Smooth muscle cell (in vitro differentiated cells): ENCODE results near the gene GRK5. TPM values are rescaled to one million over a fixed set of nuclear protein-coding genes. Genes with fewer than 3 reads are reported as not detected.

ENCODE experiments used
- DNase-seq: peaks from one replicate; lab custom pipeline; 2025; ENCODE audit not compliant: unreplicated experiment; lab: John Stamatoyannopoulos, UW
- H2AFZ ChIP-seq: fragments of 200-600 bp; sonication (generic); 2 replicates; pipeline ENCODE4 v1.6.0; 2016; ENCODE audit warnings: antibody characterized with exemption, low read depth, mild to moderate bottlenecking
- H3F3A ChIP-seq: fragments of 200-600 bp; sonication (generic); 2 replicates; pipeline ENCODE4 v1.6.0; 2017; ENCODE audit warnings: antibody characterized with exemption, low read depth
- H3K27ac ChIP-seq: fragments of 200-600 bp; sonication (generic); 2 replicates; pipeline ENCODE4 v1.5.1; 2016; ENCODE audit warnings: low read depth, mild to moderate bottlenecking
- H3K27me3 ChIP-seq: fragments of 200-600 bp; sonication (generic); 2 replicates; pipeline ENCODE4 v1.6.1; 2016; ENCODE audit warnings: low read depth, mild to moderate bottlenecking
- H3K36me3 ChIP-seq: fragments of 200-600 bp; sonication (generic); 2 replicates; pipeline ENCODE4 v1.5.1; 2016; ENCODE audit warnings: low read depth
- H3K4me1 ChIP-seq: fragments of 200-600 bp; sonication (generic); 2 replicates; pipeline ENCODE4 v1.5.1; 2016; ENCODE audit warnings: low read depth
- H3K4me2 ChIP-seq: fragments of 200-600 bp; sonication (generic); 2 replicates; pipeline ENCODE4 v1.6.0; 2016; ENCODE audit warnings: mild to moderate bottlenecking
- H3K4me3 ChIP-seq: fragments of 200-600 bp; sonication (generic); 2 replicates; pipeline ENCODE4 v1.5.1; 2016; ENCODE audit warnings: mild to moderate bottlenecking
- H3K79me2 ChIP-seq: fragments of 200-600 bp; sonication (generic); 2 replicates; pipeline ENCODE4 v1.6.0; 2016; ENCODE audit warnings: low read depth, mild to moderate bottlenecking
- H3K9ac ChIP-seq: fragments of 200-600 bp; sonication (generic); 2 replicates; pipeline ENCODE4 v1.6.0; 2016; ENCODE audit warnings: low read depth
- H3K9me3 ChIP-seq: fragments of 200-600 bp; sonication (generic); replicated peaks from 2 replicates; pipeline ENCODE4 v1.5.1; 2016; ENCODE audit warnings: low read depth
- H4K20me1 ChIP-seq: fragments of 200-600 bp; sonication (generic); 2 replicates; pipeline ENCODE4 v1.6.0; 2016; ENCODE audit warnings: low read depth
- CTCF ChIP-seq: fragments of 200-600 bp; sonication (generic); IDR thresholded peaks from 2 replicates; pipeline ENCODE4 v1.5.1; 2017; ENCODE audit warnings: borderline replicate concordance, mild to moderate bottlenecking, antibody characterized with exemption; ENCODE audit not compliant: insufficient read depth, poor library complexity, severe bottlenecking
- WGBS: methylation state at CpG from one replicate; pipeline ENCODE4 v1.1.7; 2016; ENCODE audit warnings: low lambda C conversion rate; 5-methylcytosine and 5-hydroxymethylcytosine counted together
- polyA plus RNA-seq: library from polyadenylated mRNA; unstranded; fragments of >200 nt; fragmentation: Nextera tagmentation; extraction: Ambion mirVana; gene quantifications from 2 replicates; pipeline ENCODE4 v1.2.1, GENCODE V29; 2016
- total RNA-seq: library from RNA; depleted of rRNA; stranded (reverse); fragments of >200 nt; gene quantifications from 2 replicates; pipeline ENCODE4 v1.2.3, GENCODE V29; 2014

Gene GRK5
- total and polyA plus RNA-seq, 2 experiments from 2014 or later: 4.4 to 5.2 TPM

GRCh38 chr10:119496273-119496672 is 288.9 kb downstream of the GRK5 start:
- DNase-seq: no peak
- Histone ChIP-seq H2AFZ (no peak overlapping the region), H3K27me3 (no peaks in the 10 kb centered on the region), H3K9me3 (no peaks in the 10 kb centered on the region), H3F3A (peaks cover 30% of the 10 kb centered on the region), H3K36me3 (no peaks in the 10 kb centered on the region), H3K79me2 (no peaks in the 10 kb centered on the region), H3K9ac (no peak overlapping the region), H3K4me3 (no peak overlapping the region), H3K4me1 (peaks cover 11% of the 10 kb centered on the region), H4K20me1 (no peaks in the 10 kb centered on the region), H3K4me2 (no peak overlapping the region), H3K27ac (peak overlapping the region; percentile 27)
- whole genome bisulfite sequencing: 44% methylated on average over 7 of the region's 7 CpGs
- no peak for TF ChIP-seq CTCF

DNA sequence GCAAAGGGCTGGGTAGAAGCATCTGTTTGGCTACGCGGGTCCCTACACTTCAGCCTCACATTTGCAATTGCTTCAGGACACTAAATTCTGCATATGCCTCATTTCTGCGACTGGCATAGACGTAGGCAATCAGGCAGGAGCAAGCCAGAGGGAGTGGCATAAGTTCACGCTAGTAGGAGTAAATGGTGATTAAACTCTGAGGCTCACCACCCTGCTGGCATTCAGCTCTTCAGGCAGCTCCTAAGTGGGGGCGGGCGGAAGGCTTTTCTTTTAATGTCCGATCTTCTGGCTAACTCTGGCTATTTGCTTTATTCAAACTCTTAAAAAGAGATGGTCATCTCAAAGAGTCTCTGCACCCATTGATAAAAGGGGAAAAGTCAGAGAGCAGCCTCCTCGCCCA is 289.9 kb downstream of the GRK5 start:
- peak overlapping the region; percentile 13 for H3K4me2 ChIP-seq
- H3F3A ChIP-seq: peaks cover 26% of the 10 kb centered on the region
- TF ChIP-seq CTCF: no peak
- no peak overlapping the region for H3K9ac ChIP-seq
- peak overlapping the region; percentile 5 for H3K27ac ChIP-seq
- H3K27me3 ChIP-seq: no peaks in the 10 kb centered on the region
- 72% methylated on average over 9 of the region's 9 CpGs for WGBS
- no peak for DNase-seq
- no peaks in the 10 kb centered on the region for H3K9me3 ChIP-seq
- no peaks in the 10 kb centered on the region for H4K20me1 ChIP-seq
- no peak overlapping the region for H3K4me3 ChIP-seq
- no peaks in the 10 kb centered on the region for H3K79me2 ChIP-seq
- H3K4me1 ChIP-seq: peaks cover 11% of the 10 kb centered on the region
- H3K36me3 ChIP-seq: no peaks in the 10 kb centered on the region
- H2AFZ ChIP-seq: no peak overlapping the region

GRCh38 chr10:119498889-119499676 is 291.7 kb downstream of the GRK5 start:
- H3K4me2 ChIP-seq: peak overlapping the region; percentile 77
- 53% methylated on average over 11 of the region's 11 CpGs for WGBS

More at GRCh38 chr10:119498889-119499676, 291.7 kb downstream of the GRK5 start:
- Histone ChIP-seq H3K27ac (peak overlapping the region; percentile 95), H3K79me2 (no peaks in the 10 kb centered on the region), H3K4me3 (no peak overlapping the region), H3K36me3 (no peaks in the 10 kb centered on the region), H2AFZ (no peak overlapping the region), H3K9me3 (no peaks in the 10 kb centered on the region), H3K9ac (peak overlapping the region; percentile 64), H3K27me3 (no peaks in the 10 kb centered on the region), H3K4me1 (peaks cover 11% of the 10 kb centered on the region), H4K20me1 (no peaks in the 10 kb centered on the region), H3F3A (peaks cover 23% of the 10 kb centered on the region)
- no peak for TF ChIP-seq CTCF
- DNase-seq: no peak
